ENCODE measurements around the gene CSGALNACT2.
"Not testable (repeated sequence)": the region's sequence is repeated elsewhere in the genome, so short reads cannot be mapped to it uniquely, and the experiment has no call there.

The CSGALNACT2 gene

DNA sequence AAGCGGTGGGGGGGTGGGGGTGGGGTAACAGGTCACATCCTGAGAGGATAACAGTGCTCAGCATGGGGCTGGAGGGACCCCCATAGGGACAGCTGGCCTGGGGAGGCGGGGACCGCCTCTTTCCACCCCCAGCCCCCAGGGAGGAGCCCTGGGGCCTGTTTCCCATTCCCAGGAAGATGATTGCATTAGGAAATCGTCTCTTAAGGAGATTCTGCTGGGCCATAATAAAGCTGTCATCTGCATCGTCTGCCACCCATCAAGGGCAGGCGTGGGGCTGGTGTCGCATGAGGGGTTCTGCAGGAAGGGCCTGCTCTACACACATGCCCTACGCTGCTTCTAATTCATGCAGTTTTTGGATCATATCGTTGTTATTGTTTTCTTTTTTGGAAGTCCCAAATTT lies 44.2 kb upstream of the CSGALNACT2 start:
- H3K4me3 ChIP-seq (ENCODE audit: low read length), result no peak overlapping the region
- TF ChIP-seq, protein P1, sequence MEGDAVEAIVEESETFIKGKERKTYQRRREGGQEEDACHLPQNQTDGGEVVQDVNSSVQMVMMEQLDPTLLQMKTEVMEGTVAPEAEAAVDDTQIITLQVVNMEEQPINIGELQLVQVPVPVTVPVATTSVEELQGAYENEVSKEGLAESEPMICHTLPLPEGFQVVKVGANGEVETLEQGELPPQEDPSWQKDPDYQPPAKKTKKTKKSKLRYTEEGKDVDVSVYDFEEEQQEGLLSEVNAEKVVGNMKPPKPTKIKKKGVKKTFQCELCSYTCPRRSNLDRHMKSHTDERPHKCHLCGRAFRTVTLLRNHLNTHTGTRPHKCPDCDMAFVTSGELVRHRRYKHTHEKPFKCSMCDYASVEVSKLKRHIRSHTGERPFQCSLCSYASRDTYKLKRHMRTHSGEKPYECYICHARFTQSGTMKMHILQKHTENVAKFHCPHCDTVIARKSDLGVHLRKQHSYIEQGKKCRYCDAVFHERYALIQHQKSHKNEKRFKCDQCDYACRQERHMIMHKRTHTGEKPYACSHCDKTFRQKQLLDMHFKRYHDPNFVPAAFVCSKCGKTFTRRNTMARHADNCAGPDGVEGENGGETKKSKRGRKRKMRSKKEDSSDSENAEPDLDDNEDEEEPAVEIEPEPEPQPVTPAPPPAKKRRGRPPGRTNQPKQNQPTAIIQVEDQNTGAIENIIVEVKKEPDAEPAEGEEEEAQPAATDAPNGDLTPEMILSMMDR (conservative IDR thresholded peaks at IDR 0.05; ENCODE audit: low read length), result no peak
- no peak for DNase-seq (ENCODE audit: low read depth)

DNA sequence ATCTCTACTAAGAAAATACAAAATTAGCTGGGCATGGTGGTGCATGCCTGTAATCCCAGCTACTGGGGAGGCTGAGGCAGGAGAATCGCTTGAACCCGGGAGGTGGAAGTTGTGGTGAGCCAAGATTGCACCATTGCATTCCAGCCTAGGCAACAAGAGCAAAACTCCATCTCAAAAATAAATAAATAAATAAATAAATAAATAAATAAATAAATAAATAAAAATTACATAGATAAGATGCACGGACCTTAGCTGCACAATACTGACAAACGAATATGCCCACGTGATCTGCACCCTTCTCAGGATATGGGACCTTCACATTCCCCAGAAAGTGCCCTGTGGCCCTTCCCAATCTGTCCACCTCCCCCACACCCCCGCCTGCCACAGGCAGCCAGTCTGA lies 38.9 kb upstream of the CSGALNACT2 start:
- H3K4me3 ChIP-seq (ENCODE audit: low read length), result not testable (repeated sequence)

DNA sequence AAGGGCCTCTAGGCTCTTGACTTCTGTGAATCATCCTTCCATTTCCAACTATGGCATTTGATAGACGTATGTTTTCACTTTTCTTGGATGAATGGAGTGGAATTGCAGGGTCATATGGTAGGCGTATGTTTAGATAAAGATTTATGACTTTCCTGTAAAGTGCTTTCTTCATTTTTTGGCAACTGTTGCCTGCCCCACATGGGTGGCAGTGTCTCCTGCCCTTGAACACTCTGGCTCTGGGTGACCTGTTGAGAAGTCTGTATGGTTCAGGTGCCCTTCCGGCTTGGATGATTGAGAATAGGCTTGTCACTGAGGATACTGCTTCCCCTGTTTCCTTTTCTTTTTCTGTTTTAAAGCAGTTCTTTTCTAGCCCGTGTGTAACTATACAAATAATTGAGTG lies 38.3 kb upstream of the CSGALNACT2 start:
- no peak for DNase-seq (ENCODE audit: low read depth)
- H3K4me3 ChIP-seq (ENCODE audit: low read length), result no peak overlapping the region
- TF ChIP-seq, protein P1 (conservative IDR thresholded peaks at IDR 0.05; ENCODE audit: low read length), result no peak

More for the DNA sequence above, 38.9 kb upstream of the CSGALNACT2 start:
- DNase-seq (ENCODE audit: low read depth), result not testable (repeated sequence)

DNA sequence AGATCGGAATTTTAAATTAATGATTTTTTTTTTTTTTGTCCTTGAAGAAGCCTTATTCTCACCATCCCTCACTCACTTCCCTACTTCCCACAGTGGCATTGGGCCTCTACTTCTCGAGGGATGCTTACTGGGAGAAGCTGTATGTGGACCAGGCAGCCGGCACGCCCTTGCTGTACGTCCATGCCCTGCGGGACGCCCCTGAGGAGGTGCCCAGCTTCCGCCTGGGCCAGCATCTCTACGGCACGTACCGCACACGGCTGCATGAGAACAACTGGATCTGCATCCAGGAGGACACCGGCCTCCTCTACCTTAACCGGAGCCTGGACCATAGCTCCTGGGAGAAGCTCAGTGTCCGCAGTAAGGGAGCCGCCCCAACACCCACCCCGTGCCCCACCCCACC lies 37.9 kb upstream of the CSGALNACT2 start:
- H3K4me3 ChIP-seq (ENCODE audit: low read length), result no peak overlapping the region
- no peak for DNase-seq (ENCODE audit: low read depth)
- TF ChIP-seq, protein P1 (conservative IDR thresholded peaks at IDR 0.05; ENCODE audit: low read length), result no peak

DNA sequence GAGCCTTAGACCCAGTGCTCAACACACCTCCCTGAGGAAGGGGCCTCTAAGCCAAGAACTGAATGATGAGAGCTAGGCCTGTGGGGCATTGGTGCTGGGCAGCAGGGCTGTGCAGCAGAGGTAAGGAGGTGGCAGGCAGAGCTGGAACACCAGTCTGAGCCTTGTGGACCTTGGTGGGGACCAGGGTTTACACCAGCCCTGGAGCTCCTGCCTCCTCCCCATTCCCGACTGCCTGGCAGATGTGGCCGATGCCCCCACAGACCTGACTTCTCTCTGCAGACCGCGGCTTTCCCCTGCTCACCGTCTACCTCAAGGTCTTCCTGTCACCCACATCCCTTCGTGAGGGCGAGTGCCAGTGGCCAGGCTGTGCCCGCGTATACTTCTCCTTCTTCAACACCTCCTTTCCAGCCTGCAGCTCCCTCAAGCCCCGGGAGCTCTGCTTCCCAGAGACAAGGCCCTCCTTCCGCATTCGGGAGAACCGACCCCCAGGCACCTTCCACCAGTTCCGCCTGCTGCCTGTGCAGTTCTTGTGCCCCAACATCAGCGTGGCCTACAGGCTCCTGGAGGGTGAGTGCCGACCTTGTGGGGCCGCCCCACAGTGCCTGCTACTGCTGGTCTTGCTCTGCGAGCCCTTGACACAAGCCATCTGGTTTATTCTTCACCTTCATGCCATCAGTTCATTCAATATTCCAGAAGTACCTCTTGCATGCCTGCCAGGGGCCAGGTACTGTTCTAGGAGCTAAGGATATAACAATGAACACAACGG lies 36.0 kb upstream of the CSGALNACT2 start:
- no peak for DNase-seq (ENCODE audit: low read depth)
- TF ChIP-seq, protein P1 (conservative IDR thresholded peaks at IDR 0.05; ENCODE audit: low read length), result no peak

DNA sequence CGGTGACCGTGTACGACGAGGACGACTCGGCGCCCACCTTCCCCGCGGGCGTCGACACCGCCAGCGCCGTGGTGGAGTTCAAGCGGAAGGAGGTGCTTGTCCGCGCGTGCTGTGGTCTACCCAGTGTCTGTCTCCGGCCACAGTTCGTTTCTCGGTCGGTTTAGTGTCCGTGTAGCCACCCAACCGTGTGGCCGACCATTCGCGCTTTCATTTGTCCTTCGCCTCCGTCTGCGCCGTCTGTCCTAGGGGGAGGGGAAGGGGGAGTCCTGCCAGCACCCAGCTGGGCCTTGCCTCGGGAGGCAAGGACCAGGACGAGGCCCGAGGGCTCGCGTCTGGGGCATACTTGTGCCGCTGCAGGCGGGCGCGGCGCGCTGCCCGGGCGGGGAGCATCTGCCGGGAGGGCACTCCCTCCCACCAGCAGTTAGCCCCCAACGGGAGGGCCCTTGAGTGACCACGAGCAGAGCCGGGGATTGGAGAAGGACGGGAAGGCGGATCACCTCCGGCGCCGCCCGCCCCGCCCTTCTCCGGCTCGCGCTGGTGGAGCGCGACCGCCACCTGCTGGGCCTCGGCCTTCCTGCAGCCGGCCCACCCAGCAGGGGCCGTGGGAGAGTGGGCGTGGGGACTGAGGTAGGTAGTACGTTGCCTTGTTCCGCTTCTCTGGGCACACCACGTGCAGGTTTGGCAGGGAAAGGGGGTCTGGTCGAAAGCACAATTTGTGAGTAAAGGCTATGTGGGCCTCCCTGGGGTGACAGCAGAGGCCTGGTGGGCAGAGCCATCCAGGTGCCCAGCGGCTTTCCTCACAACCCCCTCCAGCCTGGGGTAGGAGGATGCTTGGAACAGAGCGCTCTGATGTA lies 32.9 kb upstream of the CSGALNACT2 start:
- TF ChIP-seq, protein P1 (conservative IDR thresholded peaks at IDR 0.05; ENCODE audit: low read length), result peak; percentile 65
- peak; percentile 67 for DNase-seq (ENCODE audit: low read depth)
- peak overlapping the region; percentile 60 for H3K4me3 ChIP-seq (ENCODE audit: low read length)

More for the DNA sequence above, 36.0 kb upstream of the CSGALNACT2 start:
- no peak overlapping the region for H3K4me3 ChIP-seq (ENCODE audit: low read length)

DNA sequence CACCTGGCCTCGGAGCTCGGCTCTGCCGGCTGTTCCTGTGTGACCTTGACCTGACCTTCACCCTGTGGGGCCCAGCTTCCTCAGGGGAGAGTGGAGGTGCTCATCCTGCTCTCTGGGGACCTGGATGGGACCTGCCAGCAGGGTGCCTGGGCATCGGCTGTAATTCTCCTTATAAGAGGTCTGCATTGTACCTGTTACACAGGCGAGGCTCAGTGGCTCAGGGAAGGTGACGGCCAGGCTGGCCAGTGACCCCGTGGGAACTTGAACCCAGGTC lies 32.4 kb upstream of the CSGALNACT2 start:
- H3K4me3 ChIP-seq (ENCODE audit: low read length), result no peak overlapping the region
- TF ChIP-seq, protein P1 (conservative IDR thresholded peaks at IDR 0.05; ENCODE audit: low read length), result no peak
- no peak for DNase-seq (ENCODE audit: low read depth)

Measured in AG10803 (cell line).